NOMO-1 treated with DMSO at 0.1 percent for 48 hours (cell line): Measurements from ENCODE around the gene TBPL1.

Experiments used
- DNase-seq: peaks from one replicate; lab custom pipeline; 2025; ENCODE audit not compliant: unreplicated experiment; lab: John Stamatoyannopoulos, UW

Gene TBPL1

GRCh38 chr6:134034961-134035822 is 82.2 kb downstream of the TBPL1 start:
- DNase-seq = no peak

- DNase-seq = peak; percentile 26
Observed at GRCh38 chr6:134035823-134036296, 82.8 kb downstream of the TBPL1 start.

DNA sequence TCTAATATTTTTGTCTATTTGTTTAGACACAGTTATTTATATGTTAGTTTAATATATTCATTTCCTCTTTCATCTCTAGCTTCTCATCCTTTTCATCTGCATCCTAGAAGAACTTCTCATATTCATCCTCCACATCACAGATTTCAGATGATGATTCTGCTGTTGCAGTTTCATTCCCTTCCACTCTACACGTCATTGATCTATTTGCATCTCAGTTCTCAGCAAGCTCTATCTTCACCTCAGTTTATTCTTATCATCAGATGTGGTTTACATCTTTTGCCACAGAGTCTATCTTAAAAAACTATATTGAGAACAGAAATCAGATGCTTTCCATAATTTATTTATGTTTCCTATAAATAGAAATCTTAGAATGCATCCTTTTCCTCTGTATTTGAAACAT is 86.1 kb downstream of the TBPL1 start:
- no peak for DNase-seq
